NCI-H524 (cell line): Measurements from ENCODE around the gene JMJD4.

Experiments
- DNase-seq, 2 experiments: peaks; one replicate each; lab custom pipeline; 2025; lab: John Stamatoyannopoulos, UW

The JMJD4 gene

DNA sequence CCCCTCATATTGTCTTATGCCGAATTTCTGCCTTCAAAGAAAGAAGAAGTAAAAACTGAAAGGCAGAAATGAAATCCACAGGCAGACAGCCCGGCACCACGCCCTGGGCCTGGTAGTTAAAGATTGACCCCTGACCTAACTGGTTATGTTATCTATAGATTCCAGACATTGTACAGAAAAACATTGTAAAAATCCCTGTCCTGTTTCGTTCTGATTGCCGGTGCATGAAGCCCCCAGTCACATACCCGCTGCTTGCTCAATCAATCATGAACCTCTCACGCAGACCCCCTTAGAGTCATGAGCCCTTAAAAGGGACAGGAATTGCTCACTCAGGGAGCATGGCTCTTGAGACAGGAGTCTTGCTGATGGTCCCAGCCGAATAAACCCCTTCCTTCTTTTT lies 49.3 kb downstream of the JMJD4 start:
- no peak for DNase-seq
